Activated naive CD4-positive, alpha-beta T cell treated with anti-CD3 and anti-CD28 coated beads for 36 hours (primary cell): ENCODE data around the gene CPB2. TPM values are rescaled to one million over a fixed set of nuclear protein-coding genes. Genes with fewer than 3 reads are reported as not detected.

ENCODE experiments used
- CTCF ChIA-PET: fragments of 350-600 bp; sonication (Branson Sonifier 250); formaldehyde crosslinking; loops from one replicate; lab custom pipeline; 2021; ENCODE audit warnings: antibody characterized with exemption; lab: Charles Lee
- DNase-seq: peaks from one replicate; pipeline ENCODE4 v3.0.0-alpha.2; 2020
- H3K27ac Mint-ChIP-seq: one replicate; pipeline ENCODE4 v1.8.0; 2021; ENCODE audit warnings: mild to moderate bottlenecking, mixed read lengths
- H3K27me3 Mint-ChIP-seq: one replicate; pipeline ENCODE4 v1.8.0; 2021; ENCODE audit warnings: low read depth, mixed read lengths
- H3K36me3 Mint-ChIP-seq: one replicate; pipeline ENCODE4 v1.8.0; 2021; ENCODE audit warnings: low read depth, mixed read lengths
- H3K4me1 Mint-ChIP-seq: one replicate; pipeline ENCODE4 v1.8.0; 2021; ENCODE audit warnings: low read depth, mixed read lengths
- H3K4me3 Mint-ChIP-seq: one replicate; pipeline ENCODE4 v1.8.0; 2021; ENCODE audit warnings: mild to moderate bottlenecking, moderate library complexity, mixed read lengths
- H3K9me3 Mint-ChIP-seq: one replicate; pipeline ENCODE4 v1.8.0; 2021; ENCODE audit warnings: mixed read lengths
- intact Hi-C: fragments of 100-400 bp; cut with micrococcal nuclease; formaldehyde crosslinking; loops from one replicate; pipeline ENCODE4 v1.15.1; 2023
- total RNA-seq, 2 experiments: library from RNA; stranded (reverse); gene quantifications; one replicate each; pipeline ENCODE4 v1.2.3, GENCODE V29; 2021

Gene CPB2
- total RNA-seq, 2 experiments from 2014 or later = not detected

- Mint-ChIP-seq H3K4me3 (no peak overlapping the region), H3K36me3 (peaks cover 71% of the 10 kb centered on the region), H3K27ac (peak overlapping the region; percentile 62), H3K27me3 (no peaks in the 10 kb centered on the region), H3K9me3 (no peaks in the 10 kb centered on the region), H3K4me1 (peaks cover 45% of the 10 kb centered on the region)
- CTCF ChIA-PET = interaction anchor here (1.1 to 3.7 kb wide), 2 partner anchors 12 kb away, joined by 4 to 25 read pairs; no protein-coding TSS in a partner anchor
- intact Hi-C loops = no loop called here
- DNase-seq = no peak
Measured at GRCh38 chr13:46137627-46138317, 32.9 kb upstream of the CPB2 start.

GRCh38 chr13:46136688-46137087 is 31.9 kb upstream of the CPB2 start:
- Mint-ChIP-seq H3K4me1 (peaks cover 41% of the 10 kb centered on the region), H3K4me3 (no peak overlapping the region), H3K27ac (peak overlapping the region; percentile 80), H3K36me3 (peaks cover 71% of the 10 kb centered on the region), H3K9me3 (no peaks in the 10 kb centered on the region), H3K27me3 (no peaks in the 10 kb centered on the region)
- no peak for DNase-seq
- CTCF ChIA-PET = interaction anchor here (1.4 to 3.7 kb wide), 3 partner anchors 10 to 24 kb away, joined by 5 to 25 read pairs (median 13); no protein-coding TSS in a partner anchor
- intact Hi-C loops = no loop called here

- H3K27ac Mint-ChIP-seq = peak overlapping the region; percentile 80
- no peaks in the 10 kb centered on the region for H3K27me3 Mint-ChIP-seq
- CTCF ChIA-PET = interaction anchor here (1.3 to 2.2 kb wide), 3 partner anchors 8 to 25 kb away, joined by 4 to 13 read pairs (median 5); no protein-coding TSS in a partner anchor
- no peak for DNase-seq
- peaks cover 27% of the 10 kb centered on the region for H3K4me1 Mint-ChIP-seq
- H3K36me3 Mint-ChIP-seq = peaks cover 71% of the 10 kb centered on the region
- no peak overlapping the region for H3K4me3 Mint-ChIP-seq
- no peaks in the 10 kb centered on the region for H3K9me3 Mint-ChIP-seq
- intact Hi-C loops = no loop called here
Measured at GRCh38 chr13:46134961-46135522, 30.2 kb upstream of the CPB2 start.

GRCh38 chr13:46134494-46134893 is 29.7 kb upstream of the CPB2 start:
- intact Hi-C loops = no loop called here
- Mint-ChIP-seq H3K27ac (peak overlapping the region; percentile 80), H3K4me1 (peaks cover 23% of the 10 kb centered on the region), H3K36me3 (peaks cover 70% of the 10 kb centered on the region), H3K9me3 (no peaks in the 10 kb centered on the region), H3K4me3 (no peak overlapping the region), H3K27me3 (no peaks in the 10 kb centered on the region)
- CTCF ChIA-PET = interaction anchor here (1.5 to 2.2 kb wide), 2 partner anchors 8 to 26 kb away, joined by 5 to 13 read pairs; no protein-coding TSS in a partner anchor
- no peak for DNase-seq

- peaks cover 17% of the 10 kb centered on the region for H3K4me1 Mint-ChIP-seq
- CTCF ChIA-PET = interaction anchor here (0.7 kb wide), 2 partner anchors 10 to 14 kb away, joined by 3 to 4 read pairs; no protein-coding TSS in a partner anchor
- no peaks in the 10 kb centered on the region for H3K9me3 Mint-ChIP-seq
- intact Hi-C loops = no loop called here
- DNase-seq = no peak
- no peak overlapping the region for H3K4me3 Mint-ChIP-seq
- H3K27me3 Mint-ChIP-seq = no peaks in the 10 kb centered on the region
- H3K27ac Mint-ChIP-seq = peak overlapping the region; percentile 60
- peaks cover 62% of the 10 kb centered on the region for H3K36me3 Mint-ChIP-seq
Measured at GRCh38 chr13:46132109-46132508, 27.3 kb upstream of the CPB2 start.

- peak overlapping the region; percentile 60 for H3K27ac Mint-ChIP-seq
- peaks cover 20% of the 10 kb centered on the region for H3K4me1 Mint-ChIP-seq
- no peak for DNase-seq
- CTCF ChIA-PET = interaction anchor here (0.7 kb wide), 1 partner anchor 10 kb away, joined by 4 read pairs; no protein-coding TSS in a partner anchor
- no peak overlapping the region for H3K4me3 Mint-ChIP-seq
- intact Hi-C loops = no loop called here
- H3K27me3 Mint-ChIP-seq = no peaks in the 10 kb centered on the region
- H3K9me3 Mint-ChIP-seq = no peaks in the 10 kb centered on the region
- peaks cover 63% of the 10 kb centered on the region for H3K36me3 Mint-ChIP-seq
Measured at GRCh38 chr13:46131705-46132104, 26.9 kb upstream of the CPB2 start.

GRCh38 chr13:46129955-46130618 is 25.3 kb upstream of the CPB2 start:
- no peak for DNase-seq

GRCh38 chr13:46129124-46129523 is 24.3 kb upstream of the CPB2 start:
- no peak for DNase-seq
- H3K4me1 Mint-ChIP-seq = peaks cover 35% of the 10 kb centered on the region
- H3K9me3 Mint-ChIP-seq = no peaks in the 10 kb centered on the region
- no peaks in the 10 kb centered on the region for H3K27me3 Mint-ChIP-seq
- intact Hi-C loops = loop anchor here (5.0 kb wide), 1 partner anchor 263 kb away; no protein-coding TSS in a partner anchor
- H3K36me3 Mint-ChIP-seq = peaks cover 53% of the 10 kb centered on the region
- peak overlapping the region; percentile 54 for H3K27ac Mint-ChIP-seq
- CTCF ChIA-PET = interaction anchor here (0.7 to 1.2 kb wide), 3 partner anchors 14 to 192 kb away, joined by 3 to 5 read pairs (median 4); no protein-coding TSS in a partner anchor
- no peak overlapping the region for H3K4me3 Mint-ChIP-seq

More at GRCh38 chr13:46129955-46130618, 25.3 kb upstream of the CPB2 start:
- no peak overlapping the region for H3K4me3 Mint-ChIP-seq
- H3K36me3 Mint-ChIP-seq = peaks cover 54% of the 10 kb centered on the region
- CTCF ChIA-PET = interaction anchor here (0.7 to 1.1 kb wide), 2 partner anchors 18 to 191 kb away, joined by 3 to 4 read pairs; no protein-coding TSS in a partner anchor
- H3K27me3 Mint-ChIP-seq = no peaks in the 10 kb centered on the region
- intact Hi-C loops = loop anchor here (5.0 kb wide), 1 partner anchor 262 kb away; no protein-coding TSS in a partner anchor
- H3K27ac Mint-ChIP-seq = peak overlapping the region; percentile 54
- H3K4me1 Mint-ChIP-seq = peaks cover 26% of the 10 kb centered on the region
- no peaks in the 10 kb centered on the region for H3K9me3 Mint-ChIP-seq

- peaks cover 36% of the 10 kb centered on the region for H3K4me1 Mint-ChIP-seq
- CTCF ChIA-PET = interaction anchor here (0.7 to 3.0 kb wide), 14 partner anchors 8 to 194 kb away, joined by 3 to 25 read pairs (median 8); partner anchors contain the start of gene ZC3H13
- DNase-seq = no peak
- intact Hi-C loops = loop anchor here (2.0 to 5.0 kb wide), 2 partner anchors 161 to 265 kb away; no protein-coding TSS in a partner anchor
- no peaks in the 10 kb centered on the region for H3K9me3 Mint-ChIP-seq
- peaks cover 40% of the 10 kb centered on the region for H3K36me3 Mint-ChIP-seq
- peak overlapping the region; percentile 2 for H3K27ac Mint-ChIP-seq
- H3K27me3 Mint-ChIP-seq = no peaks in the 10 kb centered on the region
- H3K4me3 Mint-ChIP-seq = no peak overlapping the region
Measured at GRCh38 chr13:46127358-46128023, 22.7 kb upstream of the CPB2 start.

GRCh38 chr13:46126552-46127357 is 21.9 kb upstream of the CPB2 start:
- DNase-seq = peak; percentile 91
- H3K9me3 Mint-ChIP-seq = no peaks in the 10 kb centered on the region
- no peak overlapping the region for H3K4me3 Mint-ChIP-seq
- H3K4me1 Mint-ChIP-seq = peaks cover 38% of the 10 kb centered on the region
- intact Hi-C loops = loop anchor here (1.0 to 5.0 kb wide), 8 partner anchors 34 to 503 kb away; partner anchors contain the start of gene ZC3H13
- CTCF ChIA-PET = interaction anchor here (0.6 to 3.0 kb wide), 27 partner anchors 9 to 503 kb away, joined by 3 to 25 read pairs (median 4); partner anchors contain the start of genes CPB2 and ZC3H13
- H3K27me3 Mint-ChIP-seq = no peaks in the 10 kb centered on the region
- peak overlapping the region; percentile 76 for H3K27ac Mint-ChIP-seq
- H3K36me3 Mint-ChIP-seq = peaks cover 34% of the 10 kb centered on the region
